ENCODE measurements around the gene SGK2. TPM values are rescaled to one million over a fixed set of nuclear protein-coding genes. Genes with fewer than 3 reads are reported as not detected.

Gene SGK2
- total and polyA plus RNA-seq, 9 of the 15 experiments (the other 6 are each of a cell fraction or from before 2014, with no cell fraction given): 0.07 to 0.31 (median 0.15) TPM; not detected in 2

DNA sequence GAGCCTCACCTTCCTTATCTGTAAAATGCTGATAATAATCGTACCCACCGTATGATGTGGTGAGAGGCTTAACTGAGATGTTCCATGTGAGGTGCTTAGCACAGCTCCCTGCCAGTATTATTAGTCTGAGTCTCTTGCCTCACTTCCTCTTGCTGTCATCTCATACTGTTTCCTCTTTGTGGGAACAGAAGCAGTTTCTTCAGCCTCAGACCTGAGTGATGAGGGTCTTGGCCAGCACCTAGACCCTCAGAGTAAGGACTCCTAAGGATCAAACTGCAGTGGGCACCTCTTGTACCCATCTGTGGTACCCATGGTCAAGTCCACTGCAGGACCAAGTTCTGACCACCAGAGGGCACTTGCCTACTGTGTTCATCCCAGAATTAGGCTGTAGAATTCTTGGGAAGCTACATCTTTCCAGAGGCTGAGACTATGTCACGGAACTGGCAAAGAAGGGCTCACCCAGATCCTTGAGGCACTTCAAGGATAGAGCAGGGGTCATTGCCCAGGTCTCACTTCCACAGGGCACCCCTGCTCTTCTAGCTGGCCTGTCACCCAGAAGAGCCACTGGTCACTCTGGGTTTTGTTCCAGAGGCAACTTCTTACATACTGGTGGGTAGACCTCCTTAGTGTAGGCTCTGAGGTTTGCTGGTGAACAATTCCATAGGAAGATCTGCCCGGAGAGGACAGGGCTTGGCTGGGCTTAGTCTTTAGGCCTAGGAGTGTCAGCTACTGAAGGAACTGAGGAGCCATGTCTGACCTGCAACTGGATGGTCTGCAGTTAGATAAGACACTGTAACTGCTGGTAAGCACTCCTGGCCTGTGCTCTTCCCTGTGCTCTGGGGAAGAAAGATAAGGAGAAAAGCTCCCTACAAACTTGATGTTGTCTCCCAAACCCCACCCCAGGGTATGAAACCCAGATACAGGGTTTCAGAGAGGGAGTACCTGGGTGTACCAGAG, 20.6 kb upstream of the SGK2 start (continued):
- TF ChIP-seq ZNF584 (CRISPR knock-in tag; IDR thresholded peaks at IDR 0.05; ENCODE audit: low read depth) (no peak), RAD21 (CRISPR knock-in tag; conservative IDR thresholded peaks at IDR 0.05 in 1 of 2, IDR thresholded peaks at IDR 0.05 in 1 of 2) (peak; percentile 80 to 91), CXXC5 (CRISPR knock-in tag; IDR thresholded peaks at IDR 0.05) (peak; percentile 43; the same call in 1 of the 2 replicates), FOSL1 (tag; conservative IDR thresholded peaks at IDR 0.05) (0 out of 2 replicates have a peak, but pooled peaks have one; percentile 27), MYC (IDR thresholded peaks at IDR 0.05; ENCODE audit: low read depth, low read length) (0 out of 2 replicates have a peak, but pooled peaks have one; percentile 32), MYC (CRISPR knock-in tag; IDR thresholded peaks at IDR 0.05; ENCODE audit: borderline replicate concordance, low read depth) (no peak), YY1 (IDR thresholded peaks at IDR 0.05; ENCODE audit: borderline replicate concordance in 1 of 3, control insufficient read depth in 1 of 3, extremely low read depth in 1 of 3, insufficient read depth in 3 of 3, insufficient read length in 1 of 3, insufficient replicate concordance in 2 of 3, low read depth in 1 of 3, low read length in 2 of 3) (peak in 1 of 3 experiments; percentile 40), JUND (IDR thresholded peaks at IDR 0.05; ENCODE audit: borderline replicate concordance, low read depth, low read length) (peak; percentile 60; the same call in 1 of the 2 replicates), JUND (tag; IDR thresholded peaks at IDR 0.05; ENCODE audit: borderline replicate concordance, low read depth, low read length) (peak; percentile 62; the same call in 2 of the 3 replicates), NCOR1 (IDR thresholded peaks at IDR 0.05) (peak; percentile 91), NCOA4 (IDR thresholded peaks at IDR 0.05; ENCODE audit: partially characterized antibody) (no peak), MYBL2 (IDR thresholded peaks at IDR 0.05; ENCODE audit: low read depth) (no peak), MYBL2 (CRISPR knock-in tag; IDR thresholded peaks at IDR 0.05; ENCODE audit: borderline replicate concordance) (no peak), ZNF274 (IDR thresholded peaks at IDR 0.05; ENCODE audit: borderline replicate concordance, low read depth, low read length) (no peak), ZNF174 (CRISPR knock-in tag; IDR thresholded peaks at IDR 0.05) (no peak), SRSF3 (IDR thresholded peaks at IDR 0.05; ENCODE audit: insufficient read depth, low read length) (no peak)
- TF ChIP-seq, protein P1, sequence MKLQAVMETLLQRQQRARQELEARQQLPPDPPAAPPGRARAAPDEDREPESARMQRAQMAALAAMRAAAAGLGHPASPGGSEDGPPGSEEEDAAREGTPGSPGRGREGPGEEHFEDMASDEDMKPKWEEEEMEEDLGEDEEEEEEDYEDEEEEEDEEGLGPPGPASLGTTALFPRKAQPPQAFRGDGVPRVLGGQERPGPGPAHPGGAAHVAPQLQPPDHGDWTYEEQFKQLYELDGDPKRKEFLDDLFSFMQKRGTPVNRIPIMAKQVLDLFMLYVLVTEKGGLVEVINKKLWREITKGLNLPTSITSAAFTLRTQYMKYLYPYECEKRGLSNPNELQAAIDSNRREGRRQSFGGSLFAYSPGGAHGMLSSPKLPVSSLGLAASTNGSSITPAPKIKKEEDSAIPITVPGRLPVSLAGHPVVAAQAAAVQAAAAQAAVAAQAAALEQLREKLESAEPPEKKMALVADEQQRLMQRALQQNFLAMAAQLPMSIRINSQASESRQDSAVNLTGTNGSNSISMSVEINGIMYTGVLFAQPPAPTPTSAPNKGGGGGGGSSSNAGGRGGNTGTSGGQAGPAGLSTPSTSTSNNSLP (IDR thresholded peaks at IDR 0.05; ENCODE audit: borderline replicate concordance, low read depth, low read length): no peak
- TF ChIP-seq, protein P2, sequence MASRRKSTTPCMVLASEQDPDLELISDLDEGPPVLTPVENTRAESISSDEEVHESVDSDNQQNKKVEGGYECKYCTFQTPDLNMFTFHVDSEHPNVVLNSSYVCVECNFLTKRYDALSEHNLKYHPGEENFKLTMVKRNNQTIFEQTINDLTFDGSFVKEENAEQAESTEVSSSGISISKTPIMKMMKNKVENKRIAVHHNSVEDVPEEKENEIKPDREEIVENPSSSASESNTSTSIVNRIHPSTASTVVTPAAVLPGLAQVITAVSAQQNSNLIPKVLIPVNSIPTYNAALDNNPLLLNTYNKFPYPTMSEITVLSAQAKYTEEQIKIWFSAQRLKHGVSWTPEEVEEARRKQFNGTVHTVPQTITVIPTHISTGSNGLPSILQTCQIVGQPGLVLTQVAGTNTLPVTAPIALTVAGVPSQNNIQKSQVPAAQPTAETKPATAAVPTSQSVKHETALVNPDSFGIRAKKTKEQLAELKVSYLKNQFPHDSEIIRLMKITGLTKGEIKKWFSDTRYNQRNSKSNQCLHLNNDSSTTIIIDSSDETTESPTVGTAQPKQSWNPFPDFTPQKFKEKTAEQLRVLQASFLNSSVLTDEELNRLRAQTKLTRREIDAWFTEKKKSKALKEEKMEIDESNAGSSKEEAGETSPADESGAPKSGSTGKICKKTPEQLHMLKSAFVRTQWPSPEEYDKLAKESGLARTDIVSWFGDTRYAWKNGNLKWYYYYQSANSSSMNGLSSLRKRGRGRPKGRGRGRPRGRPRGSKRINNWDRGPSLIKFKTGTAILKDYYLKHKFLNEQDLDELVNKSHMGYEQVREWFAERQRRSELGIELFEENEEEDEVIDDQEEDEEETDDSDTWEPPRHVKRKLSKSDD (conservative IDR thresholded peaks at IDR 0.05; ENCODE audit: low read length): no peak
- TF ChIP-seq, protein P3, sequence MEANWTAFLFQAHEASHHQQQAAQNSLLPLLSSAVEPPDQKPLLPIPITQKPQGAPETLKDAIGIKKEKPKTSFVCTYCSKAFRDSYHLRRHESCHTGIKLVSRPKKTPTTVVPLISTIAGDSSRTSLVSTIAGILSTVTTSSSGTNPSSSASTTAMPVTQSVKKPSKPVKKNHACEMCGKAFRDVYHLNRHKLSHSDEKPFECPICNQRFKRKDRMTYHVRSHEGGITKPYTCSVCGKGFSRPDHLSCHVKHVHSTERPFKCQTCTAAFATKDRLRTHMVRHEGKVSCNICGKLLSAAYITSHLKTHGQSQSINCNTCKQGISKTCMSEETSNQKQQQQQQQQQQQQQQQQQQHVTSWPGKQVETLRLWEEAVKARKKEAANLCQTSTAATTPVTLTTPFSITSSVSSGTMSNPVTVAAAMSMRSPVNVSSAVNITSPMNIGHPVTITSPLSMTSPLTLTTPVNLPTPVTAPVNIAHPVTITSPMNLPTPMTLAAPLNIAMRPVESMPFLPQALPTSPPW (CRISPR knock-in tag; IDR thresholded peaks at IDR 0.05): peak; percentile 21; the same call in 1 of the 2 replicates

All from K562 (cell line).